DND-41 (cell line): Measurements from ENCODE around the gene CDH3.

Experiments
- ATAC-seq: fragments of 200-7000 bp; cut with Tn5 transposase; 3 replicates; pipeline ENCODE4 v1.9.1; 2021; ENCODE audit warnings: low read depth; ENCODE audit not compliant: insufficient read depth
- DNase-seq: peaks from one replicate; pipeline ENCODE4 v3.0.0-alpha.2; 2020
- H2AFZ ChIP-seq: 2 replicates; pipeline ENCODE4 v1.6.0; 2012; ENCODE audit warnings: low read depth, low read length
- H3K27ac ChIP-seq: 2 replicates; pipeline ENCODE4 v1.5.1; 2012; ENCODE audit warnings: low read length, inconsistent platforms
- H3K27me3 ChIP-seq: fragments of 200-600 bp; sonication (generic); 2 replicates; pipeline ENCODE4 v1.6.0; 2012; ENCODE audit warnings: low read length, mild to moderate bottlenecking, inconsistent platforms; ENCODE audit not compliant: insufficient read depth, poor library complexity
- H3K36me3 ChIP-seq: 2 replicates; pipeline ENCODE4 v1.5.1; 2012; ENCODE audit warnings: low read length, inconsistent platforms; ENCODE audit not compliant: insufficient read depth
- H3K4me1 ChIP-seq: 2 replicates; pipeline ENCODE4 v1.5.1; 2012; ENCODE audit warnings: mild to moderate bottlenecking, low read length; ENCODE audit not compliant: insufficient read depth
- H3K4me2 ChIP-seq: 2 replicates; pipeline ENCODE4 v1.6.0; 2012; ENCODE audit warnings: mild to moderate bottlenecking, moderate library complexity, low read length, inconsistent platforms; ENCODE audit not compliant: insufficient read depth
- H3K4me3 ChIP-seq, 2 experiments: fragments of 200-600 bp in 1 of 2; shearing (Covaris generic) in 1 of 2; 2 replicates each; pipeline ENCODE4 v1.5.1; 2012 to 2016; ENCODE audit warnings: inconsistent platforms in 2 of 2, low read length in 2 of 2, mild to moderate bottlenecking in 2 of 2, low read depth in 1 of 2, moderate library complexity in 1 of 2
- H3K79me2 ChIP-seq: 2 replicates; pipeline ENCODE4 v1.6.0; 2012; ENCODE audit warnings: low read length, inconsistent platforms; ENCODE audit not compliant: insufficient read depth
- H3K9ac ChIP-seq: 2 replicates; pipeline ENCODE4 v1.6.0; 2012; ENCODE audit warnings: low read depth, mild to moderate bottlenecking, inconsistent platforms, low read length, moderate library complexity
- H3K9me3 ChIP-seq: 2 replicates; pipeline ENCODE4 v1.5.1; 2012; ENCODE audit warnings: low read length, moderate library complexity, mild to moderate bottlenecking, inconsistent platforms; ENCODE audit not compliant: insufficient read depth, severe bottlenecking
- H4K20me1 ChIP-seq: 2 replicates; pipeline ENCODE4 v1.6.0; 2012; ENCODE audit warnings: low read length; ENCODE audit not compliant: insufficient read depth
- CTCF ChIP-seq: IDR thresholded peaks from 2 replicates; pipeline ENCODE4 v1.5.1; 2012; ENCODE audit warnings: borderline replicate concordance, low read length, moderate library complexity, mild to moderate bottlenecking; ENCODE audit not compliant: poor library complexity, severe bottlenecking; ENCODE audit errors: extremely low read depth
- EZH2 ChIP-seq: IDR thresholded peaks from 3 replicates; pipeline ENCODE4 v1.6.1; 2012; ENCODE audit warnings: borderline replicate concordance, low read depth, mild to moderate bottlenecking, moderate library complexity, low read length, inconsistent platforms; ENCODE audit not compliant: severe bottlenecking

The CDH3 gene

GRCh38 chr16:68744744-68745280, 99.7 kb downstream of the CDH3 start:
- Histone ChIP-seq H2AFZ (no peak overlapping the region), H3K4me1 (no peaks in the 10 kb centered on the region), H3K27me3 (no peaks in the 10 kb centered on the region), H3K27ac (no peak overlapping the region), H3K4me3 (no peak overlapping the region), H3K36me3 (no peaks in the 10 kb centered on the region), H3K4me2 (no peak overlapping the region), H3K9me3 (no peaks in the 10 kb centered on the region), H4K20me1 (no peaks in the 10 kb centered on the region), H3K9ac (no peak overlapping the region), H3K79me2 (no peaks in the 10 kb centered on the region)
- no peak for TF ChIP-seq CTCF
- ATAC-seq (no peak), DNase-seq (no peak)

GRCh38 chr16:68746951-68747350, 101.8 kb downstream of the CDH3 start:
- Histone ChIP-seq H3K4me1 (no peaks in the 10 kb centered on the region), H3K9me3 (no peaks in the 10 kb centered on the region), H3K36me3 (no peaks in the 10 kb centered on the region), H4K20me1 (no peaks in the 10 kb centered on the region), H3K4me3 (no peak overlapping the region), H3K27ac (no peak overlapping the region), H3K79me2 (no peaks in the 10 kb centered on the region), H3K9ac (no peak overlapping the region), H3K27me3 (no peaks in the 10 kb centered on the region), H2AFZ (no peak overlapping the region), H3K4me2 (no peak overlapping the region)
- TF ChIP-seq CTCF (no peak), EZH2 (no peak)
- DNase-seq, result no peak
- ATAC-seq, result no peak

GRCh38 chr16:68749432-68749831, 104.3 kb downstream of the CDH3 start:
- Histone ChIP-seq H3K4me1 (no peaks in the 10 kb centered on the region), H3K27ac (no peak overlapping the region), H3K36me3 (no peaks in the 10 kb centered on the region), H3K27me3 (no peaks in the 10 kb centered on the region), H4K20me1 (no peaks in the 10 kb centered on the region), H3K4me3 (no peak overlapping the region), H3K4me2 (no peak overlapping the region), H3K9ac (no peak overlapping the region), H3K79me2 (no peaks in the 10 kb centered on the region), H2AFZ (no peak overlapping the region), H3K9me3 (no peaks in the 10 kb centered on the region)
- no peak for DNase-seq
- ATAC-seq, result no peak
- TF ChIP-seq CTCF (peak; percentile 12), EZH2 (no peak)
